NCI-H1105 treated with DMSO at 0.1 percent for 48 hours (cell line): ENCODE results near the gene AIG1.
"Not testable (repeated sequence)": the region's sequence is repeated elsewhere in the genome, so short reads cannot be mapped to it uniquely, and the experiment has no call there.

ENCODE experiments used
- DNase-seq: peaks from one replicate; lab custom pipeline; 2025; lab: John Stamatoyannopoulos, UW

AIG1 gene

DNA sequence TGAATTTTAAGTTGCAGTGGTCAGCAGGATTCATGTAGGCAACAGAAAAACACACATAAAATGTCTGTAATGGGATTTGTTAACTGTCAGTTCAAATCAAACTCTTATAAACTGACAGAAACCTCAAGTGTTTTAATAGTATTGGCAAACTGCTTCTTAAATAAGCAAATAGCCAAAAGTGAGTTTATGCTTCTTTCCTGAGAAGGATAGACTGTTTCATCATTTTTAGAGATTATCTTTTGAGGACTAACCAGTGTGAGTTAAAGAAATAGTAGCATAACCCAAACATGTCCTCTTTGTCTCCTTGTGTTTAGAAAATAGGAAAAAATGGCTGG is 68.0 kb downstream of the AIG1 start:
- DNase-seq = no peak

DNA sequence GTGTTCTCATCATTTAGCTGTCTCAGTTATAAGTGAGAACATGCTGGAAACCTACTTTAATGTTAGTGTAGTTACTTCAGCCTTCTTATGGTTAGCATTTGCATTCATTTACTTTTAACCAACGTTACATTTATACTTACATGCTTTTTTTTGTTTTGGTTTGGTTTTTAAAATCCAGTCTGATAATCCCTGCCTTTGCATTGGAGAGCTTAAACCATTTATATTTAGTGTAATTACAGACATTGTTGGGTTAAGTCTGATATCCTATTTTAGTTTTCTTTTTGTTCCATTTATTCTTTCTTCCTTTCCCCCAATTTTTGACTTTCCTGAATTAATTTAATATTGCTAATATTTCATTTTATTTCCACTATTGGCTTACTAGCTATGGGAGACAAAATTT is 70.2 kb downstream of the AIG1 start:
- DNase-seq = no peak

- no peak for DNase-seq
Measured at GRCh38 chr6:143135325-143135724, 74.6 kb downstream of the AIG1 start.

- no peak for DNase-seq
Measured at GRCh38 chr6:143135797-143136561, 75.3 kb downstream of the AIG1 start.

GRCh38 chr6:143136647-143137046 is 76.0 kb downstream of the AIG1 start:
- DNase-seq = no peak

DNA sequence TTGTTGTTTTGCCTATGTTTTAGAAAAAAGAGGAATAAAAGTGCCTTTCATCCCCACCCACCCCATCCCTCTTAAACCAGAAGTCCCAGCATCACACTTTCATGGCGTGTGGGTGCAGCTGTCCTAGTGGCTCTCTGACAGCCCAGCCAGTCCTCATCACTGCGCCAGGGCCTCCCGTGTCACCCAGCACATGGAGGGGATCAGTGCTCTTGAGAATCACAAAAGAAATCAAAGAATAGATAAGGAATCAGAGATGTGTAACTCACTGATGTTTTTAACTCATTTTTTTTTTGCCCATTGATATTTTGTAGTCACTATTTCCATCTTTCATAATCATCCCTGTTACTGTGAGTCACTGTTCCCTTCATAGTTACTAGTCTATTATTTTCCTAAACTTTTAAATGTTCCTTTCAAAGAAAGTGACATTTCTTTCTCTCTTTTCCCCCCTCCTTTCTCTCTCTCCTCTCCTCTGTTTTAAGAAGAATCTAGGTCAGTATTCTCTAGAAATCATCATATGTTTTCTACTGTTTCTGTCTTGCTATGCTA is 78.6 kb downstream of the AIG1 start:
- no peak for DNase-seq

DNA sequence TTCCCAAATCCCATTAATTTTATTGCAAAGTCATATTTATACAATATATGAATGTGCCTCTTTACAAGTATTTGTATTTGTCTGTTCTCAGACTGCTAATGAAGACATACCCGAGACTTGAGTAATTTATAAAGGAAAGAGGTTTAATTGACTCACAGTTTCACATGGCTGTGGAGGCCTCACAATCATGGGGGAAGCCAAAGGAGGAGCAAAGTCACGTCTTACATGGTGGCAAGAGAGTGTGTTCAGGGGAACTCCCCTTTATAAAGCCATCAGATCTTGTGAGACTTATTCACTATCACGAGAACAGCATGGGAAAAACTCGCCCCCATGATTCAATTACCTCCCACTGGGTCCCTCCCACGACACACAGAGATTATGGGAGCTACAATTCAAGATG is 79.2 kb downstream of the AIG1 start:
- not testable (repeated sequence) for DNase-seq

DNA sequence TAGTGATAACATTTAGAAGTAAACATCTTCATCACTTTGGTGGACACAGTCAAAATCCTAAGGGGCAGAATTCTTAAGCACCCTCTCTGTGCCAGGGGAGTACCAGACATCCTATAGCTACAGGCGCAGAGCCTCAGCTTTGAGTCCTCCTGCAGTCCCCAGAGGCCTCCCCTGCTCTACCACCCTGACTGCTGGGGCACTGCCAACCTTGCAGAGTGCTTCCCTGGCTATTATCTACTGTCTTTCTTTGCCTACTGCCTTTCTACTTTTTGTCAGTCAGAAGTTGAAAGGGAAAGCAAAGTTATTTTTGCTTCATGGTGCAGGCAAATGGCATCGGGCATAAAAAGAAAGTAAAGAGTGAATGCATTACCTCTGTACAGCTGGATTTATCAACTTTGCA is 80.1 kb downstream of the AIG1 start:
- no peak for DNase-seq

DNA sequence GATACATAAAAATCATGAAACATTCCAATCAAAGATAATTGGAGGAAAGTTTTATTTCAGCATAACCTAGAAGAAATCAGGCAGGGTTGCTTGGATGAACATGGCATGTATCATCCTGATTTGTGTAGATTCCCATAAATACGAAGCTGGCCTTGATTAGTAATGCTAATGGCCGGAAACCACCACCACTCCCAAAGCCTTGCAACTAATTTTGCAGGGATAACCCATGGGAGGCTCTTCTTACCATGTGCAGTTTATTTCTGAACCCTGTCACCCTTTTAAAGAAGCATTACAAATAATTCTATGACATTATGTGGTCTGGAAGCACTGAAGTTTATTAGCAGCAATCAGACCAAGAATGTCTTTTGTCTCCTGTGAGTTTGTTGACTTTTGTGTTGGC is 80.8 kb downstream of the AIG1 start:
- DNase-seq = no peak

DNA sequence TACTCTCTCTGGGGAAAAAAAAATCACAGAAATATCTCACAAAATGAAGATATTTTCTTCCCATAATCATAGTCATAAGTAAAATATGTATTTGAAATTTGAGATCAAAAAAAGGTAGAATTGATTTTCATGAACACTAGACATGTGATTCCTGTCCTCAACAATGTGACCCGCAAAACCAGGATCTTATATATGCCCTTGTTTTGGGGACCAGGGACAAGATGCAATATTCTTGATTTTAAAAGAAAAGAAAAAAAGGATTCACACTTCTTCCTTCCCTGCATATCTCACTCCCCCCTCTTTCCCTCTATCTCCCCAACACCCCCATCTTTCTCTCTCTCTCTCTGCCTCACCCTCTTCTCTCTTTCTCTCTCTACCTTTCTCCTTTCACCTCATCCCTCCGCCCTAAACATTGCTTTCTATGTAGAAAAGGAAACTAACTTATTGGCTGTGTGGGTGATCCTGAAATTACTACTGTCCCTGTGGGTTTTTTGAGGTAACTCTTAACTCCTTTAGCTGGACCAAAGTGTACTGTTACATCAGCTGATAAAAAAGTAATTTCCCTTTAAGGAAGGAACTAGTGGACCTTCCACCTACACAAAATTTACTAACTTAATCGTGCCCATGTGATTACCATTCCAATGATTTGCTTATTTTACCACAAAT is 85.6 kb downstream of the AIG1 start:
- DNase-seq = no peak

DNA sequence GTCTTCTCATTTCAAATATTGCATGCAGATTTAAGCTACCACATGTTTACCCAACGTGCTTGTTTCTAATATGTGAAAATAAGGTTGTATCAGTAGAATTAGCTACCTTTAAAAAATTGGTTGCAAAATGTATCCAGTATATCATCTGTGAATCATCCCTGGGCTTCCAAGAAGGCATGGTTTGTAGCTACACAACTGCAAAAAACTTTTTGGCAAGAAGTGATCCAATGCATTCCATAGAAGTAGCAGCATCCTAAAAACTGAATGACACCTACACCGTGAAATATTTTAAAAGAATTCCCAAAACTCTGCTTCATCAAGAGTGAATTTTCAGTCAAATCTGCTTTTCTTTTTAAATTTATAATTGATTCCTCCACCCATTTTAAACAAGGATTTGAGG is 89.1 kb downstream of the AIG1 start:
- no peak for DNase-seq

- no peak for DNase-seq
Measured at GRCh38 chr6:143150281-143150680, 89.6 kb downstream of the AIG1 start.

- DNase-seq = no peak
Measured at GRCh38 chr6:143151381-143151780, 90.7 kb downstream of the AIG1 start.

- no peak for DNase-seq
Measured at GRCh38 chr6:143155681-143156080, 95.0 kb downstream of the AIG1 start.

DNA sequence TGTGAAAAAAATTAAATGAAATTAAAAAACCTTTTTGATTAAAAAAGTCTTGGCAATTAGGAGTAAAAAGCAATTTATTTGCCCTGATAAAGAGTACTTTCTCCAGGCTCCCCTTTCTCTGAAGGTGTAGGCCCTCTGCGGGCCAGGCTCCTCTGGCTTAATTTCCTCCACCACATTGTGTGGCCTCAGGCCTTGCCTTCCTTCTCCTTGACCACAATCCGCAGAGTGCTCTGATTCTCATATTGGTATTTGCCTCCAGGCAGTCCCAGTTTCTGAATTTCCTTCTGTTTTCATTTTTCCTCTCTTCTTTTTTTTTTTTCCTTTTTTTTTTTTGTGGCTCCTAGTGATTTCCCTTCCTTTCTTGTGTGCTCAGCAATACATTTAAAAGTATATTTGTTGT is 96.4 kb downstream of the AIG1 start:
- DNase-seq = no peak

GRCh38 chr6:143158113-143158581 is 97.5 kb downstream of the AIG1 start:
- no peak for DNase-seq

DNA sequence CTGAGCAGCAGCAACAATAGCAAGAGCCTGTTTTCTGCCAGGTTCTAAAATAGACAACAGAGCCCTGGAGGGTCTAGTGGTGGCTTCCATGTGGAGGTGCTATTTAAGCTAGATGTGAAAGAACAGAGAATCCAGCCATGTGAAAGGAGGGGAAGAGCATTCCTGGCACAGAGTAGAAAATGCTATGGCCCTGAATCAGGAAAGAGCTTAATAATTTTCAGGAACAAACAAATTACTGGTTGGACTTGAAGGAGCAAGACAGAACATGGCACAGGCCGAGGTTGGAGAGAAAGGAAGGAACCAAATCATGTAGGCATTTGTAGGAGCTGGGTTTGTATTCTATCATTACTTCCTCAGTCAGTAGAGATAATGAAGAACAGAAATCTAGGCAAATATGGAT is 98.3 kb downstream of the AIG1 start:
- no peak for DNase-seq

- DNase-seq = no peak
Measured at GRCh38 chr6:143160015-143160414, 99.3 kb downstream of the AIG1 start.

GRCh38 chr6:143160439-143161220 is 99.9 kb downstream of the AIG1 start:
- DNase-seq = no peak

GRCh38 chr6:143163621-143164020 is 102.9 kb downstream of the AIG1 start:
- DNase-seq = no peak

- DNase-seq = no peak
Measured at GRCh38 chr6:143164565-143165105, 103.9 kb downstream of the AIG1 start.

- no peak for DNase-seq
Measured at GRCh38 chr6:143165315-143165855, 104.7 kb downstream of the AIG1 start.
